Lower leg skin (tissue), 3 donors: ENCODE data around the gene FYCO1.

Source experiments
- CTCF ChIP-seq, 3 donors: fragments of 450-650 bp; IDR thresholded peaks; one replicate each; pipeline ENCODE4 v1.5.1; 2016; ENCODE audit warnings: antibody characterized with exemption in 3 of 3, mild to moderate bottlenecking in 3 of 3, moderate library complexity in 2 of 3
- POLR2A ChIP-seq, 2 donors: fragments of 450-650 bp; IDR thresholded peaks; one replicate each; pipeline ENCODE4 v1.6.1; 2016 to 2017; ENCODE audit warnings: antibody characterized with exemption in 2 of 2, mild to moderate bottlenecking in 1 of 2, moderate library complexity in 1 of 2

- TF ChIP-seq POLR2A (IDR thresholded peaks at IDR 0.05) (no peak), CTCF (IDR thresholded peaks at IDR 0.05) (no peak)
Observed at GRCh38 chr3:45869638-45870037, 126.0 kb downstream of the FYCO1 start.
